MG63 (cell line): ENCODE data around the gene OMP. TPM values are rescaled to one million over a fixed set of nuclear protein-coding genes. Genes with fewer than 3 reads are reported as not detected.
"Not testable (repeated sequence)": the region's sequence is repeated elsewhere in the genome, so short reads cannot be mapped to it uniquely, and the experiment has no call there.

Experiments used
- DNase-seq: peaks from one replicate; pipeline ENCODE4 v3.0.0-alpha.2; 2020
- H3K27me3 ChIP-seq: fragments of 250-450 bp; sonication (Bioruptor Pico); 2 replicates; pipeline ENCODE4 v1.5.1; 2020; ENCODE audit warnings: mild to moderate bottlenecking, moderate library complexity
- H3K36me3 ChIP-seq: fragments of 250-450 bp; sonication (Bioruptor Pico); 2 replicates; pipeline ENCODE4 v1.5.1; 2020; ENCODE audit warnings: mild to moderate bottlenecking, moderate library complexity
- H3K4me3 ChIP-seq: fragments of 250-450 bp; sonication (Bioruptor Pico); 2 replicates; pipeline ENCODE4 v1.5.1; 2020; ENCODE audit warnings: mild to moderate bottlenecking, moderate library complexity
- H3K9me3 ChIP-seq: fragments of 250-450 bp; sonication (Bioruptor Pico); 2 replicates; pipeline ENCODE4 v1.5.1; 2020; ENCODE audit warnings: mild to moderate bottlenecking, moderate library complexity
- total RNA-seq: library from RNA; depleted of rRNA; stranded (reverse); fragments of >200 nt; shearing (Covaris generic); gene quantifications from 2 replicates; pipeline ENCODE4 v1.2.3, GENCODE V29; 2014; ENCODE audit warnings: low replicate concordance; rRNA removed

The OMP gene, protein sequence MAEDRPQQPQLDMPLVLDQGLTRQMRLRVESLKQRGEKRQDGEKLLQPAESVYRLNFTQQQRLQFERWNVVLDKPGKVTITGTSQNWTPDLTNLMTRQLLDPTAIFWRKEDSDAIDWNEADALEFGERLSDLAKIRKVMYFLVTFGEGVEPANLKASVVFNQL
- total RNA-seq: not detected in 2 replicates

- H3K36me3 ChIP-seq: no peaks in the 10 kb centered on the region
- DNase-seq: no peak
- no peaks in the 10 kb centered on the region for H3K27me3 ChIP-seq
- no peak within 1 kb of the TSS for H3K4me3 ChIP-seq
- H3K9me3 ChIP-seq: no peaks in the 10 kb centered on the region
These were observed at the start of gene OMP for GRCh38 chr11:77102246-77103210. Gene OMP, plus strand, starts transcription at chr11:77102840. Its CDS starts 0 bp downstream, at chr11:77102840.

- DNase-seq: no peak
- Histone ChIP-seq H3K9me3 (peaks cover 5% of the 10 kb centered on the region), H3K27me3 (no peaks in the 10 kb centered on the region), H3K4me3 (no peak overlapping the region), H3K36me3 (no peaks in the 10 kb centered on the region)
These were observed 49.2 kb upstream of the OMP start for GRCh38 chr11:77053217-77054015.

GRCh38 chr11:77054084-77054483 lies 48.6 kb upstream of the OMP start:
- Histone ChIP-seq H3K36me3 (no peaks in the 10 kb centered on the region), H3K27me3 (no peaks in the 10 kb centered on the region), H3K9me3 (peaks cover 5% of the 10 kb centered on the region), H3K4me3 (no peak overlapping the region)
- no peak for DNase-seq

DNA sequence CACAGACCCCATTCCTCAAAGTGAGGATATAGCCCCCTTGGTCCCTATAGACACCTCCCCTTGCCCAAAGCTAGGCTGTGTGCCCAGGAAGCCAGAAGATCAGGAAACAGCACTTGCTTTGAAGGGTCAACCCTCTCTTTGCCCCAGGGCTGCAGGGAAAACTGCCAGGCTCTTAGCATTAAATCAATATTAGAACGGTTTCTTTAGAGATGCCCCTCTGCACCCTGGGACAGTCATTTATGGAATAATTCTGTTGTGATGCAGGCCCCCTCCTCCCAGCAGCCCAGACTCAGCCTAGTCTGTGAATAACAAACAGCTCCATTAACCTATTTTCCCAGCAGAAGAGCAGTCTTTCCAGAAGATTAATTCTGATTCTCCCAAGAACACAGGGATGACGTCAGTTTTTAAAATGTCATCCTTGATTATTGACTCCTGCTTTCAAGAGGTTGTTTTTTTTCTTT lies 47.5 kb upstream of the OMP start:
- DNase-seq: no peak
- H3K4me3 ChIP-seq: no peak overlapping the region
- H3K36me3 ChIP-seq: no peaks in the 10 kb centered on the region
- no peaks in the 10 kb centered on the region for H3K27me3 ChIP-seq
- peaks cover 5% of the 10 kb centered on the region for H3K9me3 ChIP-seq

DNA sequence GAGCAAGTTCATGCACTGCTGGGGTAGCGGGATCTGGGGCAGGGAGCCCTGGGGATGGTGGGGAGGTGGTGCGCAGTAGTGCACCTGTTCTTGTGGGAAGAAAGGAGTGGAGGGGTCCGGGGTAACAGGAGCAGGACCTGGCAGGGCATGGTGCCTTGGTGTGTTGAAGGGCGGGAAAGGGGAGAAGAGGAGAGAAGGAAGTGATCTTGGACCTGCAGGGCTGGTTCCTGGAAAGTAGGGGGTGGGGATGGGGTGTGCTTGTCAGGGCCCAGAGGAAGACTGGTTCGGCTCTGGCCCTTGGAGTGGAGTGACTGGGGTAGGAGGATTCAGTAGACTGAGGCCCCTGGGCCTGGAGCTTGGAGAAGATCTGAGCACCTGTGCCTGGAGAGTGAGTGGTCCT lies 46.7 kb upstream of the OMP start:
- DNase-seq: no peak
- no peaks in the 10 kb centered on the region for H3K27me3 ChIP-seq
- no peaks in the 10 kb centered on the region for H3K36me3 ChIP-seq
- H3K4me3 ChIP-seq: no peak overlapping the region
- peaks cover 5% of the 10 kb centered on the region for H3K9me3 ChIP-seq

DNA sequence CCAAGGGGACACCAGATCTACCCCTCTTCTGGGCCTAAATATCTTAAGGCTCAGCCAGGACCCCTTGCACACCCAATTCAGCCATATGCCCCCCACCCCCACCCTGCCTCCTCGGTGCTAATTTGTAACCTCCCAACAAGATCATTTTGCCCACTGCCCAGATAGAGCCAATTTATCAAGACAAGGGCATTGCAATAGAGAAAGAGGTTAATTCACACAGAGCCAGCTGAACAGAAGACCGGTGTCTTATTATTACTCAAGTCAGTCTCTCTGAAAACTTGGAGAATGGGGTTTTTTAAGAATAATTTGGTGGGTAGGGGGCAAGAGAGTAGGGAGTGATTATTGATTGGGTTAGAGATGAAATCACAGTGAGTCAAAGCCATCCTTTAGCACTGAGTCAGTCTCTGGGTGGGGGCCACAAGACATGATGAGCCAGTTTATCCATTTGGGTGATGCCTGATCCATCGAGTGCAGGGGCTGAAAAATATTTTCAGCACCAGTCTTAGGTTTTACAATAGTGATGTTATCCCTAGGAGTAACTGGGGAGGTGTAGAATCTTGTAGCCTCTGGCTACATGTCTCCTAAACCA lies 45.7 kb upstream of the OMP start:
- H3K9me3 ChIP-seq: peaks cover 5% of the 10 kb centered on the region
- H3K36me3 ChIP-seq: no peaks in the 10 kb centered on the region
- no peak overlapping the region for H3K4me3 ChIP-seq
- no peaks in the 10 kb centered on the region for H3K27me3 ChIP-seq
- DNase-seq: no peak

DNA sequence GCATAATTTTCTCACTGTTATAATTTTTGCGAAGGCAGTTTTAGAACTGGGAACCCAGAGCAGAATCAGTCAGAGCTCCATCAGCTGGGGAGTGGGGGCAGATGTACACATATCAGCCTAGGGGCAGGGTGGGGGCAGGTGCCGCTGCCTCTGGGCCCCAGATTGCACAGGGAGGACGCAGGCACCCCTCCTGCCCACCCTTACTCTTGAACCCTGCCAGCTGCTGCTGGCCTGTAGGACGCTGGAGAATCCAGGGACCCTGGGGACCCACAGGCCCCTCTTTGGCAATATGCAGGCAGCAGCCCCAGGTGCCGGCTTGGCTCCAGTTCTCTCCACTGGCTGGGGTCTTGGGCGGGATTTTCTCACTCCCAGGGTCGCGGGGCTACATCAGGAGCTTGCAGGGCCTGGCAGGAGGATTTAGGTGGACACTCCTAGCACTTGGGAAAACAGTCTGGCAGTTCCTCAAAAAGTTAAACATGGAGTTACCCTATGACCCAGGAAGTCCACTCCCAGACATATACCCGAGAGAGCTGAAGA lies 44.6 kb upstream of the OMP start:
- H3K36me3 ChIP-seq: no peaks in the 10 kb centered on the region
- peaks cover 5% of the 10 kb centered on the region for H3K9me3 ChIP-seq
- no peak overlapping the region for H3K4me3 ChIP-seq
- DNase-seq: no peak
- no peaks in the 10 kb centered on the region for H3K27me3 ChIP-seq

DNA sequence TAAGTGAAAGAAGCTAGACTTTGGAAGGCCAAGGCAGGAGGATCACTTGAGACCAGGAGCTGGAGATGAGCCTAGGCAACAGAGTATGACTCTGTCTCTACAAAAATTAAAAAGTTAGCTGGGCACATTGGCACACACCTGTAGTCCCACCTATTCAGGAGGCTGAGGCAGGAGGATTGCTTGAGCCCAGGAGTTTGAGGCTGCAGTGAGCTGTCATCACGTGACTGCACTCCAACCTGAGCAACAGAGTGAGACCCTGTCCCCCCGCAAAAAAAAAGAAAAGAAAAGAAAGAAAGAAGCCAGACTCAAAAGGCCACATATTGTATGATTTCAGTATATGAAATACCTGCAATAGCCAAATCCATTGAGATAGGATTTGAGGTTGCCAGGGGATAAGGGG lies 43.7 kb upstream of the OMP start:
- Histone ChIP-seq H3K27me3 (no peaks in the 10 kb centered on the region), H3K4me3 (no peak overlapping the region), H3K9me3 (peaks cover 5% of the 10 kb centered on the region), H3K36me3 (no peaks in the 10 kb centered on the region)
- no peak for DNase-seq

- DNase-seq: no peak
- peaks cover 5% of the 10 kb centered on the region for H3K9me3 ChIP-seq
These were observed 42.8 kb upstream of the OMP start for GRCh38 chr11:77059806-77060205.

GRCh38 chr11:77060234-77060633 lies 42.4 kb upstream of the OMP start:
- no peaks in the 10 kb centered on the region for H3K27me3 ChIP-seq

More at GRCh38 chr11:77059806-77060205, 42.8 kb upstream of the OMP start:
- no peaks in the 10 kb centered on the region for H3K27me3 ChIP-seq
- no peak overlapping the region for H3K4me3 ChIP-seq
- no peaks in the 10 kb centered on the region for H3K36me3 ChIP-seq

DNA sequence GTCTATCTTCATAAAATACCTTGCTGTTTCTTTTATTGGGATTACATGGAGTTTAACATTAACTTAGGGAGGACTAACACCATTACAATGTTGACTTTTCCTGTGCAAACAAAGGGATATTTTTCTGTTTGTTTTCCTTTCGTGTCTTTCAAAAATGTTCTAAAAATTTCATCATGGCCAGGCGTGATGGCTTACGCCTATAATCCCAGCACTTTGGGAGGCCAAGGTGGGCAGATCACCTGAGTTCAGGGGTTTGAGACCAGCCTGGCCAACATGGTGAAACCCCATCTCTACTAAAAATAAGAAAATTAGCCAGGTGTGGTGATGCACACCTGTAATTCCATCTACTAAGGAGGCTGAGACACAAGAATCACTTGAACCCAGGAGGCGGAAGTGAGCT lies 41.4 kb upstream of the OMP start:
- not testable (repeated sequence) for H3K9me3 ChIP-seq, H3K4me3 ChIP-seq, H3K27me3 ChIP-seq, DNase-seq, H3K36me3 ChIP-seq

More at GRCh38 chr11:77060234-77060633, 42.4 kb upstream of the OMP start:
- H3K36me3 ChIP-seq: no peaks in the 10 kb centered on the region
- peaks cover 5% of the 10 kb centered on the region for H3K9me3 ChIP-seq
- DNase-seq: no peak
- H3K4me3 ChIP-seq: no peak overlapping the region

DNA sequence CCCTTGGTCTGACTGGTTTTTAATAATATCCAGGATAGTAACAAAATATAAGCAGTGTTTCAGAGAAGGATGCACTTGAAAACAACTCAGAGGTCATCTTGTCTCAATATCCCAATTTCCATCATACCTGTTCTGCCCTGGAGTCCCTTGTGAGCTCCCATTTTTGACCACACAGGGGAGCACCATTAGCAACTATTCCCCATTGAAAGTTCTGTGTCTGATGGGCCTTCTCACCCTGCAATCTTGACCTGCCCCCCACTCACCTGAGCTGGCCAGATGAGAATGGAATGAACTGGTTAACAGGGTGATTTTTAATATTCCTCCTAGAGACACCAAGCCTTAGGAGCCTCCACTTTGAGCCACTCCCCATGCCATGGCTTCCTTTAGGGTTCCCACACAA lies 39.7 kb upstream of the OMP start:
- Histone ChIP-seq H3K9me3 (no peaks in the 10 kb centered on the region; the same call in 1 of the 2 replicates), H3K27me3 (no peaks in the 10 kb centered on the region), H3K4me3 (no peak overlapping the region), H3K36me3 (no peaks in the 10 kb centered on the region)
- no peak for DNase-seq

- no peaks in the 10 kb centered on the region for H3K36me3 ChIP-seq
- no peak for DNase-seq
- H3K27me3 ChIP-seq: no peaks in the 10 kb centered on the region
- H3K4me3 ChIP-seq: no peak overlapping the region
- no peaks in the 10 kb centered on the region; the same call in 1 of the 2 replicates for H3K9me3 ChIP-seq
These were observed 39.2 kb upstream of the OMP start for GRCh38 chr11:77063407-77063806.

- Histone ChIP-seq H3K36me3 (no peaks in the 10 kb centered on the region), H3K27me3 (no peaks in the 10 kb centered on the region), H3K9me3 (no peaks in the 10 kb centered on the region; the same call in 1 of the 2 replicates), H3K4me3 (no peak overlapping the region)
- no peak for DNase-seq
These were observed 38.8 kb upstream of the OMP start for GRCh38 chr11:77063861-77064260.

DNA sequence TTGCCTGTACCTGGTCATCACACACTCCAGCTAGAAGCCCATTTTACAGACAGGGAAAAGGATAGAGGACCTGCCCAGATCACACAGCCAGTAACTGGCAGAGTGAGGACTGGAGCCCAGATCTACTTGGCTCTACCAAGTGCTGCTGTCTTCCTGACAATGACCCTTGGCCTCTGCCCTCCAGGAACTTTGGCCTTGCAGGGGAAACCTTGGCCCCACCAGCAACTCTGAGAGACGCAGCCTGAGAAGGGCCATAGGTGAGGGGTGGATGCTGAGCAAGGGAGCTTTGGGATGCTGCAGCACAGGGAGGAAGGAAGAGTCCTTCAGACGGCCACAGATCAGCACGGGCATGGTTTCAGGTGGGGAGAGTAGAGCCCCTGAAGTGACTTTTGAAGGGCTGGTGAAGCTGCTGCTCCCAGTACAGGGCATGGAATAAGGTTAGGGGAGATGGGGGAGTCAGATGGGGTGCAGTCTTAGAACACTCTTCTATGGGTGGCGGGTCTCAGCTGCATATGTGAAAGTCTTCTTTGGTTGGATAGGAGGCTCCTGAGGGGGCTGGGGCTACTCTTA lies 37.9 kb upstream of the OMP start:
- no peaks in the 10 kb centered on the region for H3K27me3 ChIP-seq
- no peak for DNase-seq
- no peak overlapping the region for H3K4me3 ChIP-seq
- no peaks in the 10 kb centered on the region for H3K36me3 ChIP-seq
- no peaks in the 10 kb centered on the region; the same call in 1 of the 2 replicates for H3K9me3 ChIP-seq

DNA sequence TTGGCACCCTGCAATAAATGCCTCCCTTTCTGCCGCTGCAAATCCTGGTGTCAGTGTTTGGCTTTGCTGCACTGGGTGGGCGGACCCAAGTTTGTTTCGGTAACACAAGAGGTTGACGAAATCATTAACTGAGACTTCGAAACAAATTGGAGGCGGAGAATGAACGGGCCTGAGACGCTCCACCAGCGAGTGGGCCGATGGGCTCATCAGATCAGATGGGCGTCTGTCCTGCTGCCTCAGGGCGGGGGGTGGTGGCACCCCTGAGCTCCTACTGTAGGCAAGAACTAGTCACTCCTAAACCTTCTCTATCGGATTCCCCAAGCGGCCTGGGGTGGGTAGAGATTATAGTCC lies 36.8 kb upstream of the OMP start:
- no peaks in the 10 kb centered on the region; the same call in 1 of the 2 replicates for H3K9me3 ChIP-seq
- no peak for DNase-seq

More for the DNA sequence above, 36.8 kb upstream of the OMP start:
- H3K27me3 ChIP-seq: no peaks in the 10 kb centered on the region
- H3K4me3 ChIP-seq: peak overlapping the region; percentile 61
- H3K36me3 ChIP-seq: no peaks in the 10 kb centered on the region
